Sigmoid colon (tissue), 3 donors: ENCODE data around the gene TCEAL7.
"Not testable (repeated sequence)": the region's sequence is repeated elsewhere in the genome, so short reads cannot be mapped to it uniquely, and the experiment has no call there.

Experiments used
- POLR2A ChIP-seq, 2 donors: fragments of 450-650 bp; IDR thresholded peaks; one replicate each; pipeline ENCODE4 v1.6.1; 2016; ENCODE audit warnings: antibody characterized with exemption in 2 of 2, mild to moderate bottlenecking in 2 of 2, moderate library complexity in 2 of 2
- TF ChIP-seq, protein P1 (sequence below), 4 experiments: fragments of 450-650 bp in 3 of 4; fragments of 200-600 bp in 1 of 4; IDR thresholded peaks; one replicate each; pipeline ENCODE4 v1.5.1; 2016 to 2019; ENCODE audit warnings: antibody characterized with exemption in 4 of 4, mild to moderate bottlenecking in 3 of 4, moderate library complexity in 2 of 4

DNA sequence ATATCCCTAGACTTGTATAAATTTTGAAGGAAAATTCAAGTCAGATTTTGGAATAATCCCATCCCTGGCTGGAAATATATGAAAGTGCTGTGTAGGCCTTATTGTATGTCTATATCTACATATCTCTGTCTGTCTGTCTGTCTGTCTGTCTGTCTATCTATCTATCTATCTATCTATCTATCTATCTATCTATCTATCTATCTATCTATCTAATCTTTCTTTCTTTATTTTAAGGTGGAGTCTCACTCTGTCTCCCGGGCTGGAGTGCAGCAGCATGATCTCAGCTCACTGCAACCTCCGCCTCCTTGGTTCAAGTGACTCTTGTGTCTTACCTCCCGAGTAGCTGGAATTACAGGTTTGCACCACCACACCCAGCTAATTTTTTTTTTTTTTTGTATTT lies 29.6 kb downstream of the TCEAL7 start:
- TF ChIP-seq, protein P1, sequence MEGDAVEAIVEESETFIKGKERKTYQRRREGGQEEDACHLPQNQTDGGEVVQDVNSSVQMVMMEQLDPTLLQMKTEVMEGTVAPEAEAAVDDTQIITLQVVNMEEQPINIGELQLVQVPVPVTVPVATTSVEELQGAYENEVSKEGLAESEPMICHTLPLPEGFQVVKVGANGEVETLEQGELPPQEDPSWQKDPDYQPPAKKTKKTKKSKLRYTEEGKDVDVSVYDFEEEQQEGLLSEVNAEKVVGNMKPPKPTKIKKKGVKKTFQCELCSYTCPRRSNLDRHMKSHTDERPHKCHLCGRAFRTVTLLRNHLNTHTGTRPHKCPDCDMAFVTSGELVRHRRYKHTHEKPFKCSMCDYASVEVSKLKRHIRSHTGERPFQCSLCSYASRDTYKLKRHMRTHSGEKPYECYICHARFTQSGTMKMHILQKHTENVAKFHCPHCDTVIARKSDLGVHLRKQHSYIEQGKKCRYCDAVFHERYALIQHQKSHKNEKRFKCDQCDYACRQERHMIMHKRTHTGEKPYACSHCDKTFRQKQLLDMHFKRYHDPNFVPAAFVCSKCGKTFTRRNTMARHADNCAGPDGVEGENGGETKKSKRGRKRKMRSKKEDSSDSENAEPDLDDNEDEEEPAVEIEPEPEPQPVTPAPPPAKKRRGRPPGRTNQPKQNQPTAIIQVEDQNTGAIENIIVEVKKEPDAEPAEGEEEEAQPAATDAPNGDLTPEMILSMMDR (IDR thresholded peaks at IDR 0.05) = not testable (repeated sequence)
- TF ChIP-seq POLR2A (IDR thresholded peaks at IDR 0.05) = not testable (repeated sequence)
